ENCODE data around the gene EML4.

- no peak for TF ChIP-seq EP300 (IDR thresholded peaks at IDR 0.05; ENCODE audit: borderline replicate concordance in 1 of 2, low read depth in 1 of 2, low read length in 1 of 2)
- TF ChIP-seq YY1 (IDR thresholded peaks at IDR 0.05; ENCODE audit: low read depth), result no peak
- no peak for TF ChIP-seq CTCF (IDR thresholded peaks at IDR 0.05)
- TF ChIP-seq PBX3 (IDR thresholded peaks at IDR 0.05), result no peak
- no peak for TF ChIP-seq POLR2AphosphoS5 (IDR thresholded peaks at IDR 0.05; ENCODE audit: low read depth, low read length)
- no peak for TF ChIP-seq USF2 (IDR thresholded peaks at IDR 0.05; ENCODE audit: borderline replicate concordance, low read depth, low read length)
- no peak for TF ChIP-seq MAX (IDR thresholded peaks at IDR 0.05; ENCODE audit: low read depth)
Measured at GRCh38 chr2:42192010-42192373, 22.8 kb downstream of the EML4 start.

Data from SK-N-SH (cell line).